ENCODE data around the gene MORN5. TPM values are rescaled to one million over a fixed set of nuclear protein-coding genes. Genes with fewer than 3 reads are reported as not detected.

MORN5 gene
- total RNA-seq, 1 experiment from 2014 or later = not detected

- CTCF ChIA-PET = no interaction called here
- in situ Hi-C loops (cut with HindIII; ENCODE audit: low pct_unique_long_range_greater_than_20kb, low sequenced_read_pairs) = no loop called here
- POLR2A ChIA-PET = no interaction called here
- H3K27me3 ChIP-seq (ENCODE audit: control insufficient read depth, insufficient read depth, low read length) = no peaks in the 10 kb centered on the region
- no TSS peak for BruUV-seq (replicated peaks)
- intact Hi-C loops (cut with micrococcal nuclease; ENCODE audit: unreplicated experiment) = no loop called here
- H3K4me3 ChIP-seq (ENCODE audit: low read depth in 2 of 2, low read length in 2 of 2) = no peak overlapping the region
- no peak overlapping the region for H3K27ac ChIP-seq (ENCODE audit: low read length)
- no peaks in the 10 kb centered on the region for H3K4me1 ChIP-seq (ENCODE audit: control insufficient read depth, insufficient read depth, low read length)
- ATAC-seq = no peak
- DNase-seq (ENCODE audit: low read depth, low spot score) = no peak
- TF ChIP-seq SIN3A (IDR thresholded peaks at IDR 0.05; ENCODE audit: borderline replicate concordance, insufficient read depth, low read depth, low read length) = no peak
- TF ChIP-seq POLR2AphosphoS5 (IDR thresholded peaks at IDR 0.05; ENCODE audit: low read depth, low read length) = no peak
- TF ChIP-seq, protein P1, sequence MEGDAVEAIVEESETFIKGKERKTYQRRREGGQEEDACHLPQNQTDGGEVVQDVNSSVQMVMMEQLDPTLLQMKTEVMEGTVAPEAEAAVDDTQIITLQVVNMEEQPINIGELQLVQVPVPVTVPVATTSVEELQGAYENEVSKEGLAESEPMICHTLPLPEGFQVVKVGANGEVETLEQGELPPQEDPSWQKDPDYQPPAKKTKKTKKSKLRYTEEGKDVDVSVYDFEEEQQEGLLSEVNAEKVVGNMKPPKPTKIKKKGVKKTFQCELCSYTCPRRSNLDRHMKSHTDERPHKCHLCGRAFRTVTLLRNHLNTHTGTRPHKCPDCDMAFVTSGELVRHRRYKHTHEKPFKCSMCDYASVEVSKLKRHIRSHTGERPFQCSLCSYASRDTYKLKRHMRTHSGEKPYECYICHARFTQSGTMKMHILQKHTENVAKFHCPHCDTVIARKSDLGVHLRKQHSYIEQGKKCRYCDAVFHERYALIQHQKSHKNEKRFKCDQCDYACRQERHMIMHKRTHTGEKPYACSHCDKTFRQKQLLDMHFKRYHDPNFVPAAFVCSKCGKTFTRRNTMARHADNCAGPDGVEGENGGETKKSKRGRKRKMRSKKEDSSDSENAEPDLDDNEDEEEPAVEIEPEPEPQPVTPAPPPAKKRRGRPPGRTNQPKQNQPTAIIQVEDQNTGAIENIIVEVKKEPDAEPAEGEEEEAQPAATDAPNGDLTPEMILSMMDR (IDR thresholded peaks at IDR 0.05) = no peak
- no peak for TF ChIP-seq REST (IDR thresholded peaks at IDR 0.05; ENCODE audit: insufficient read depth in 1 of 2, low read depth in 2 of 2, low read length in 1 of 2)
- no peak for TF ChIP-seq TCF7L2 (IDR thresholded peaks at IDR 0.05; ENCODE audit: low read depth, low read length)
- H3K9me3 ChIP-seq (ENCODE audit: control insufficient read depth, insufficient read depth, low read depth, low read length) = no peaks in the 10 kb centered on the region
- H3K36me3 ChIP-seq (ENCODE audit: control insufficient read depth, insufficient read depth, low read length) = no peaks in the 10 kb centered on the region
These were observed 8.6 kb downstream of the MORN5 start for GRCh38 chr9:122168356-122168755.

GRCh38 chr9:122172131-122172530 lies 12.4 kb downstream of the MORN5 start:
- ATAC-seq (no peak), DNase-seq (ENCODE audit: low read depth, low spot score) (no peak)
- H3K36me3 ChIP-seq (ENCODE audit: control insufficient read depth, insufficient read depth, low read length) = no peaks in the 10 kb centered on the region
- H3K4me1 ChIP-seq (ENCODE audit: control insufficient read depth, insufficient read depth, low read length) = no peaks in the 10 kb centered on the region
- H3K9me3 ChIP-seq (ENCODE audit: control insufficient read depth, insufficient read depth, low read depth, low read length) = no peaks in the 10 kb centered on the region
- H3K27ac ChIP-seq (ENCODE audit: low read length) = no peak overlapping the region
- TF ChIP-seq TCF7L2 (IDR thresholded peaks at IDR 0.05; ENCODE audit: low read depth, low read length) = no peak
- TF ChIP-seq, protein P1 (IDR thresholded peaks at IDR 0.05) = no peak
- no peak for TF ChIP-seq REST (IDR thresholded peaks at IDR 0.05; ENCODE audit: insufficient read depth in 1 of 2, low read depth in 2 of 2, low read length in 1 of 2)
- TF ChIP-seq SIN3A (IDR thresholded peaks at IDR 0.05; ENCODE audit: borderline replicate concordance, insufficient read depth, low read depth, low read length) = no peak
- no peak for TF ChIP-seq POLR2AphosphoS5 (IDR thresholded peaks at IDR 0.05; ENCODE audit: low read depth, low read length)
- no peaks in the 10 kb centered on the region; the same call in 1 of the 2 replicates for H3K27me3 ChIP-seq (ENCODE audit: control insufficient read depth, insufficient read depth, low read length)
- CTCF ChIA-PET = no interaction called here
- POLR2A ChIA-PET = no interaction called here
- intact Hi-C loops (cut with micrococcal nuclease; ENCODE audit: unreplicated experiment) = no loop called here
- in situ Hi-C loops (cut with HindIII; ENCODE audit: low pct_unique_long_range_greater_than_20kb, low sequenced_read_pairs) = no loop called here
- H3K4me3 ChIP-seq (ENCODE audit: low read depth in 2 of 2, low read length in 2 of 2) = no peak overlapping the region
- no TSS peak for BruUV-seq (replicated peaks)

All from Panc1 (cell line).